Activated CD4-positive, alpha-beta T cell treated with anti-CD3 and anti-CD28 coated beads for 1 hour (primary cell): ENCODE data around the gene TNFRSF19.

Source experiments
- DNase-seq: peaks from one replicate; pipeline ENCODE4 v3.0.0-alpha.2; 2020

Gene TNFRSF19

GRCh38 chr13:23608701-23609413 lies 38.6 kb downstream of the TNFRSF19 start:
- no peak for DNase-seq

DNA sequence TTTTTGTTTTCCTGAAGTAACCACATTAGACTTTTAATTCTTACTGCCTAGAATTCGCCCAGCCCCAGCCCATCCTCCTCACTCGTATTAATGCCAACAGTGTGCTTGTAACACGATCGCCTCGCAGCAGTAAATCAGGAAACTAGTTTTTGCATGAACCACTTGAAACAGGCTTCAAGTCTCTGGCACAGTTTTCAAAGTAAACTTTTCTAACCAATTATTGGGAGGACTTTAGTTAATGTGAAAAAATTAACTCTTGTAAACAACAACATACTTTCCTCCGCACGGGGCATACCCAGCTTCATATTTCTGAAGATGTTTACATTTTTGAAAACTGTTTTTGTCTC lies 39.2 kb downstream of the TNFRSF19 start:
- DNase-seq: no peak

DNA sequence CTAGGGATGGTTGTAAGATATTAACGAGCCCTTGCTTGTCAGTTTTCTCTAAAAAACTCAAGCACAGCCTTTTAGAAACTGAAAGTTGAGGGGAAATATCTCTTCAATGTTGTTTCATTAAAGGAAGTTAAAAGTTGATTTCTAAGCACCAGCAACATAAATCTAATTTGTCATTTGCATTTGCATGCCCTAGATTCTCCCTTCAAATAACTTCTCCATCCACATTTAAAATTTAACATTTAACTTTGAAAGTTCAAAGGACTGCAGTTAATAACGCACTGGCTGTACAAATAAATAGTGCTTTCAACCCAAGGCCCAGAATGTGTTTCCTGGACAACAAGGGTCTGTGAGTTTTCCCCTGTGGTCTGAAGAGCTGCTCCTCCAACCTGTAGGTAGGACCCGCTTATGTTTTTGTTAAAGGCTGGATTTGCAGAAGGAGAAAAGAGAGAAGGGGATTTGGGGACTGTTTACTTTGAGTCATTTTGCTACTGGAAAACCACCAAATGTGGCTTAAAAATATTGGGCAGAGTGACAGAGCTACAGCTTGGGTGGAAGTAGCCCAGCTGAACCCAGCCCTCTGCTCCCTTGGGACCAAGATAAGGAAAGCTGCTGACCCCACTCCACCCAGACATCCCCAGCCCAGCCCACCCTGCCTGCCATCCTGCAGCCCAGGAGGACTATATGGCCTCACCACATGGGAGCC lies 39.8 kb downstream of the TNFRSF19 start:
- no peak for DNase-seq

DNA sequence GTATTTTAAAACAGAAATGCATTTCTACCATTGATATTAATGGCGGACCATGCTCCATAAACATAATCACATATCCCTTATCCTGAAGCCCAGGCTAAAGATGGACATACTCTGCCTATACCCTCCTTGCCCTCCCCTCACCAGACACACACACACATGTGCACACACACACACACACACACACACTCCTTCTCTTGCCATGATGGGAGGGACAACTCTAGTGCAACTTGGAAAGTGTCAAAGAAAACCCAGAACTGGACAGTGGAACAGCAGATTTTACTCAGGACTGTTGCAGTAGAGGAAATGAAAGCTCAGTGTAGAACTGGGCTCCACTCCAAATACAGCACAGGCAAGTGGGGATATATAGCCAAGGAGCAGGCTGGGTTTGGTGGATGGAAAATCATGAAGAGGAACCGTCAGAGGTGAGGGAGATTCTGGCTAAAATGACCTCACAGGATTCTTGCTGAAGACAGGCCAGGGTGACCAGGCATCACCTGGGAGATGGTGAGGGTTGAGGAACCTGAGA lies 40.8 kb downstream of the TNFRSF19 start:
- no peak for DNase-seq

- DNase-seq: no peak
These were observed 42.0 kb downstream of the TNFRSF19 start for GRCh38 chr13:23612182-23612581.

- DNase-seq: no peak
These were observed 42.5 kb downstream of the TNFRSF19 start for GRCh38 chr13:23612731-23613130.

- no peak for DNase-seq
These were observed 43.4 kb downstream of the TNFRSF19 start for GRCh38 chr13:23613596-23613995.

DNA sequence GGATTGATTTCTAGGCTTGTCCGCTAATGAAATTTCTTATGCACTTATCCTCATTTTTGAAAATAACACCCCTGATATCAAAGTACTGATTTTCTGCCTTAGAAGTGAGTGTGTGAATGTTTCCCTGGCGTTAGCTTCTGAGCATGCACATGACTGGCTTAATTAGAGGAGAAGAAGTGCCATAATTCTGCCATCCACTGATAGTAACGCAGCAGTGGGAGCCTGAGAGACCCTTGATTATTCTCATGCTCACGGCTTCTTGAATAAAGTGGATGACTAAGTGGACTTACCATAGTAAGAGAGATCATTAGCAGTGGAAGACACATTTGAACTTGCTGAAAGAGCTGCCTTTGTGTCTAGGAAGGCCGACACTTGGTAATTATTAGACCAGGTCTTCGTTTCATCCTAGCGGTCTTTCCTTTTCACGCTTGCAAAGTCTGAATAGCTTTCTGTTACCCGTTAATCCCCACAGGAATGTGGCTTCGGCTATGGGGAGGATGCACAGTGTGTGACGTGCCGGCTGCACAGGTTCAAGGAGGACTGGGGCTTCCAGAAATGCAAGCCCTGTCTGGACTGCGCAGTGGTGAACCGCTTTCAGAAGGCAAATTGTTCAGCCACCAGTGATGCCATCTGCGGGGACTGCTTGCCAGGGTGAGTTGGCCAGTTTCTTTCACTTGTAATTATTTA lies 45.3 kb downstream of the TNFRSF19 start:
- DNase-seq: no peak

DNA sequence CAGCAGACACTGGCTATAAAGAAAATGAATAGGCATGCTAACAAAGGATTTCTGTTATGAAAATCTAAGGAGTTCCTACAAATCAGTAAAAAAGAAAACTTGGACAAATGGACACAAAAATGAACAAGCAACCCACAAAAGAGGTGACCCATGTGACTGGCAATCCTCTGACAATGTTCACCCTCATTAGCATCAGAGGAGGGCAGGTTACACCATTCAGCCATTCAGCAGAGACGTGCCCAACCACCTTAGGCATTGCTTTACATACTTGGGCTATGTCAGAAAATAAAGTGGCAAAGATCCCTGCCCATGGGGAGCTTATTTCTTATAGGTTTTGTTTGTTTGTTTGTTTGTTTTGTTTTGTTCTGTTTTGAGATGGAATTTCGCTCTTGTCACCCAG lies 46.0 kb downstream of the TNFRSF19 start:
- no peak for DNase-seq

DNA sequence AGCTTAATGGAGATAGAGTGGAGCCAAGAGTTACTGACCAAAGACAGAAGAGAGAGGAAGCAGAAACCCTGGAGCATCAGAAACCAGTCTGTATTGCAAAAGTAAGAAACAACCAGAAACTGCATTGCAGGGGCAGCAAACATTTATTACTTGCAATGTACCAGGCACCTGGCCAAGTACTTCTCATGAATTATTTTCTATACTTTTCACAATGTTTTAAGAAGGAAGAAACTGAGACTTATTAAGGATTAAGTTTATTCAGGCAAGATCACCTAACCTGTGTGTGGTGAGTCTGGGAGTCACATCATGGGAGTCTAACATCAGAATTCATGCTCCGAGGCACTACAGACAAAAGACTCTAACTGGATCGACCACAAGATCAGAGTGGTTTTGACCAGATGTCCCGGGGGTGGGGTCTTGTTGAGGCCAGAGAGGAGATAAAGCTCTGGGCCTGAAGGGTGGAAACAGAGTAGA lies 47.4 kb downstream of the TNFRSF19 start:
- DNase-seq: no peak

- no peak for DNase-seq
These were observed 48.1 kb downstream of the TNFRSF19 start for GRCh38 chr13:23618341-23618740.

GRCh38 chr13:23619068-23619855 lies 49.0 kb downstream of the TNFRSF19 start:
- DNase-seq: no peak

DNA sequence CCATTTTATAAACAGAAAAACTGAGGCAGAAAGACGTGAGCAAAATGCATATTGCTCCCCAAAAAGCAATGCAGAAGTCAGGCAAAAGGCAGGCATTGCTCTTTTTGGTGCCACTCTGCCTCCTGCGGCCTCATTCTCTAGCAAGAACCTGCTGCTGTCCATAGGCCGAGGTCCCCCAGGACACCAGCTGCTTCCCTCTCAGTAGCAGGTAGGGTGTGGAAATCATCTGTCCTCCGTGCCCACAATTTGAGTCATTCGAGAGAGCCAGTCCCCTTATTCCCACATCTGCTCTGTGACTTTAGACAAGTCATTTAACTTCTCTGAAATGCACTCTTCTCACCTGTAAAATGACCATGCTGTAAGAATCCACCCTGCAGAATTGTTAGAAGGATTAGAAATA lies 50.0 kb downstream of the TNFRSF19 start:
- DNase-seq: no peak

DNA sequence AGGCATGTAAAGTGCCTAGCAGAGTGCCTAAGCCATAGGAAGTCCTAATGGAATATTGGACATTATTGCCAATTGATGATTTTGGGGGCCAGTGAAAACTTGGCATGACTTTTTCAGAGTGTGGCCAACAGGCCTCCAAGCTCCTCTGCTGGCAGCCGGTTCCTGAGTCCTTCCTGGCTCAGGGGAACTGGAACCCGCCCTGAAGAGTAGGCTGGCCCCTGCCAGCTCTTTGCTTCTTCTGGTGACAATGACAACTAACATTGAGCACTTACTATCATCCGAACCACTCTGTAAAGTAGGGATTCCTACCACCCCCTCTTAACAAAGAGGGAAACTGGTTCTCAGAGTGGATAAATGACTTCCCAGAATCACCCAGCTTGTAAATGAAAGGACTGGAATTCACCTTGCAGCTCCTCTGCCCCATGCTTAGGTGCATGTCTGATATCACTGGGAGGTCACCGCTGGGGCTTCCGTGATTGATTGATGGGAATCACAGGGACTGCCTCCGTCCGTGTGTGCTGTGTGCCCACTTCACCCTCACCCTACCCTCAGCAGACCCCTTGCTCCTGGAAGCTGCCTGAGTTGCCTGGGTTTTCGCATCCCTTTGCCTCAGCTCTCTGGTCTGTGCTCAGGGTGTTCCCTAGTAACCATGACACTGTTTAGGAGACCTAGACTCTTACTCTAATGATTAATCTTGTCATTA lies 50.6 kb downstream of the TNFRSF19 start:
- DNase-seq: no peak

DNA sequence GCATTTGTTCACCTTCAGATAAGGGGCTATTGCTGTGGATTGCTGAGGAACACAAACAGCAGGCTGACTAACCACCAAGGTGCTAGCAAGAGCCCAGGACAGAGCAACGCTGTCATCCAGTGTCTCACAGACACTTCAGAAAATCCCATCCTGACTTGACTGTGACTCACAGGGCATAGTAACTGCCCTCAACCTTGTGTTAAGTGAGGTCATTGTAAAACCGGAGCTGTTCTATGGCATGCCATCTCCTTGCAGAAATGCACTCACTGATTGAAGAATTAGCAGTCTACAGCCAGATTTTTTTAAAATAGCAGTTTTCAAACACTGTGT lies 51.1 kb downstream of the TNFRSF19 start:
- no peak for DNase-seq

- no peak for DNase-seq
These were observed 52.8 kb downstream of the TNFRSF19 start for GRCh38 chr13:23622985-23623384.

- no peak for DNase-seq
These were observed 53.2 kb downstream of the TNFRSF19 start for GRCh38 chr13:23623394-23623793.

- DNase-seq: no peak
These were observed 56.5 kb downstream of the TNFRSF19 start for GRCh38 chr13:23626700-23627099.

DNA sequence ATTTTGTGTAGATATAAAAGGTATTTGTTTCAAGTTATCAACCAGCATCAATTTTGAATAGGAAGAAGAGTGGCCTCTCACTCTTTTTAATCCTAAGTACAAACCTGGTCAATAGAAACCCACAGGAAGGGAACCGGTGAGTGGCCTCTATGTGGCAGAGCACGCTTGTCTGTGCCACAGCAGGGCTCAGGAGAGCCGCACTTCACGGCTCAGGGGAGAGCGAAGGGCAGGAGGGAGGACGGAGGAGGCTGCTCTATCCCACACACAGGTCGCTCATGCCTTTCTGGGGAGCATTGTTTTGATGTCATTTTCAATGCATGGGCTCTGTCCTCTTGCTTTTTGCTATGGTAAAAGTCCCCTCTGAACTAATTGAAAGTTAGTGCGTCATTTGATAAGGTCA lies 57.2 kb downstream of the TNFRSF19 start:
- no peak for DNase-seq

DNA sequence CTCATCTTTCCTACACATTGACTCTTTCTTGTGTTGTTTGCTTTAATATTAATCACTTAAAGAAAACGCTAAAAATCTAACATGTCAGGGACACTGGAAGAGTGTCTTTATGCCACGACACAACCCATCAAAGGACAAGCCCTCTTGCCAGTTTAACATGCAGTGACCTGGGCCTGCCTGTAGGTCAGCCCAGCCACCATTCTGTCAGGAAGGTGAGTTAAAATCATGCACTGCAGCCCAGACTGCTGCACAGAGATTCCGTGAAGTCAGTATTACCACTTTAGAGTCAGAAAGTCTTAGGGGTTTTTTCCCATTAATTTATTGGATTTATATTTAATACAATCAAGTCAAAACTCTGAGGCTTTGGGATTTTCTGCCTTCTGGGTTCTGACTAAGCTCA lies 58.0 kb downstream of the TNFRSF19 start:
- DNase-seq: no peak

- DNase-seq: no peak
These were observed 58.8 kb downstream of the TNFRSF19 start for GRCh38 chr13:23628765-23629565.
